Measurements from ENCODE around the gene CCDC73. TPM values are rescaled to one million over a fixed set of nuclear protein-coding genes. Genes with fewer than 3 reads are reported as not detected.

CCDC73 gene
- total RNA-seq (2021), result 0.04 TPM in 1 of 2 replicates, not detected in the other
- long read RNA-seq, partial matches to known transcripts, result 0 of 1 reads
- long read RNA-seq, other reads (novel, unspliced or antisense), result 1 of 1 reads

GRCh38 chr11:32794439-32794838, at the start of gene CCDC73:
CCDC73 (minus strand) TSS chr11:32794662; CDS start chr11:32760243, 34,419 bp downstream.
- H3K23ac ChIP-seq (ENCODE audit: insufficient read length, low read depth, low read length), result no peak within 1 kb of the TSS
- H2BK20ac ChIP-seq (ENCODE audit: low read depth, low read length, poor library complexity, severe bottlenecking), result no peak within 1 kb of the TSS
- H4K5ac ChIP-seq (ENCODE audit: insufficient read length, low read depth, low read length), result no peak within 1 kb of the TSS
- H3K4ac ChIP-seq (ENCODE audit: low read depth, low read length), result no peak within 1 kb of the TSS
- no CpG with 5 or more reads among the region's 12 CpGs for WGBS (ENCODE audit: extremely low coverage, insufficient read length, low lambda C conversion rate)
- no peaks in the 10 kb centered on the region for H3K9me3 ChIP-seq (ENCODE audit: control insufficient read depth, low read depth, low read length)
- H3K9ac ChIP-seq (ENCODE audit: extremely low read depth, insufficient read length, low read length), result no peak within 1 kb of the TSS
- Mint-ChIP-seq H3K27ac (peak within 1 kb of the TSS in 1 of 3 experiments; percentile 6; a peak in 1 of 7 replicates), H3K4me1 (peaks cover 3 to 6% of the 10 kb centered on the region in 2 experiments; a peak in 3 of 4 replicates), H3K4me3 (no peak within 1 kb of the TSS), H3K36me3 (ENCODE audit: insufficient read depth in 1 of 3, low read depth in 3 of 3) (no peaks in the 10 kb centered on the region), H3K27me3 (ENCODE audit: low read depth) (peaks cover 5% of the 10 kb centered on the region), H3K9me3 (no peaks in the 10 kb centered on the region; a peak in 1 of 5 replicates)
- H2AFZ ChIP-seq (ENCODE audit: low read length), result no peak within 1 kb of the TSS
- H3K14ac ChIP-seq (ENCODE audit: insufficient read depth, low read length), result no peak within 1 kb of the TSS
- no peak within 1 kb of the TSS for H2BK15ac ChIP-seq (ENCODE audit: low read depth, low read length)
- no peak within 1 kb of the TSS for H3K4me2 ChIP-seq (ENCODE audit: insufficient read depth, insufficient read length, low read length)
- H3T11ph ChIP-seq (ENCODE audit: low read length), result no peak within 1 kb of the TSS
- no peak within 1 kb of the TSS for H4K91ac ChIP-seq (ENCODE audit: insufficient read length, low read depth, low read length)
- no peak within 1 kb of the TSS for H2BK120ac ChIP-seq (ENCODE audit: low read depth, low read length, poor library complexity, severe bottlenecking)
- no peak for DNase-seq
- no peak within 1 kb of the TSS for H3K27ac ChIP-seq (ENCODE audit: insufficient read length, low read depth, low read length)
- no peak within 1 kb of the TSS for H3K18ac ChIP-seq (ENCODE audit: insufficient read length, low read depth, low read length)
- H2AK5ac ChIP-seq (ENCODE audit: insufficient read length, low read length), result no peak within 1 kb of the TSS
- no peaks in the 10 kb centered on the region for H3K4me1 ChIP-seq (ENCODE audit: insufficient read depth, low read length)
- H3K23me2 ChIP-seq (ENCODE audit: insufficient read length, low read depth, low read length, poor library complexity, severe bottlenecking), result no peaks in the 10 kb centered on the region
- H3K79me1 ChIP-seq (ENCODE audit: insufficient read depth, low read depth, low read length, poor library complexity, severe bottlenecking), result no peaks in the 10 kb centered on the region
- H2BK12ac ChIP-seq (ENCODE audit: insufficient read length, low read depth, low read length), result no peak within 1 kb of the TSS
- H3K27me3 ChIP-seq (ENCODE audit: insufficient read depth, low read length), result no peaks in the 10 kb centered on the region
- H4K20me1 ChIP-seq (ENCODE audit: control insufficient read depth, insufficient read depth, insufficient read length), result no peaks in the 10 kb centered on the region
- no peak within 1 kb of the TSS for H3K56ac ChIP-seq (ENCODE audit: insufficient read length, low read depth, low read length)
- H3K79me2 ChIP-seq (ENCODE audit: insufficient read depth, low read length), result no peaks in the 10 kb centered on the region
- no peak within 1 kb of the TSS for H2BK5ac ChIP-seq (ENCODE audit: insufficient read length, low read length)
- no peak within 1 kb of the TSS for H4K8ac ChIP-seq (replicated peaks; ENCODE audit: insufficient read length, low read depth, low read length)
- TF ChIP-seq CTCF (conservative IDR thresholded peaks at IDR 0.05), result no peak
